Smooth muscle cell of the brain vasculature (primary cell): ENCODE results near the gene CEP112.

Experiments
- DNase-seq: peaks from one replicate; pipeline ENCODE4 v3.0.0-alpha.2; 2012; ENCODE audit warnings: low read depth, low spot score

The CEP112 gene

DNA sequence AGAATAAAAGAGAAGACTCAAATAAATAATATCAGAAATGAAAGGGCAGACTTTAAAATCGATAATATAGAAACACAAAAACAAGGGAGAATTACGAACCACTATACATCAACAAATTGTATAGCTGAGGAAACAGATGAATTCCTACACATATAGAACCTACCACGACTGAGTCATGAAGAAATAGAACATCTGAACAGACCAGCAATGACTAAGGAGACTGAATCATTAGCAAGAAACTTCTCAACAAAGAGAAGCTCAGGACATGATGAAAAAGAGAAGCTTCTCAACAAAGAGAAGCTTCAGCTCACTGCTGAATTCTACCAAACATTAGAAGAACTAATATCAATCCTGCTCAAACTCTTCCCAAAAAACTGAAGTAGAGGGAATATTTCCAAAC is 255.9 kb downstream of the CEP112 start:
- DNase-seq = no peak

DNA sequence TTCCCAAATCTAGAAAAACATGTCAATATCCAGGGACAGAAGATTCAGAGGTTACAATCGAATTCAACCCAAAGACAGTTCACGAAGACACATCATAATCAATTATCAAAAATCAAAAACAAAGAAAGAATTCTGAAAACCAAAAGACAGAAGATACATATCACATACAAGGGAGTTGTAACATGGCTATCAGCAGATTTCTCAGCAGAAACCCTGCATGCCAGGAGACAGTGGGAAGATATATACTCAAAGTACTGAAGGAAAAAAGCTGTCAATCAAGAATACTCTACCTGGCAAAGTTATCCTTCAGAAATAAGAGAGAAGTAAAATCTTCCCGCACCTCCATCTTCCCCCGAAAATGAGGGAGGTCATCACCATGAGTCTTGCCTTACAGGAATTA is 258.6 kb downstream of the CEP112 start:
- no peak for DNase-seq

DNA sequence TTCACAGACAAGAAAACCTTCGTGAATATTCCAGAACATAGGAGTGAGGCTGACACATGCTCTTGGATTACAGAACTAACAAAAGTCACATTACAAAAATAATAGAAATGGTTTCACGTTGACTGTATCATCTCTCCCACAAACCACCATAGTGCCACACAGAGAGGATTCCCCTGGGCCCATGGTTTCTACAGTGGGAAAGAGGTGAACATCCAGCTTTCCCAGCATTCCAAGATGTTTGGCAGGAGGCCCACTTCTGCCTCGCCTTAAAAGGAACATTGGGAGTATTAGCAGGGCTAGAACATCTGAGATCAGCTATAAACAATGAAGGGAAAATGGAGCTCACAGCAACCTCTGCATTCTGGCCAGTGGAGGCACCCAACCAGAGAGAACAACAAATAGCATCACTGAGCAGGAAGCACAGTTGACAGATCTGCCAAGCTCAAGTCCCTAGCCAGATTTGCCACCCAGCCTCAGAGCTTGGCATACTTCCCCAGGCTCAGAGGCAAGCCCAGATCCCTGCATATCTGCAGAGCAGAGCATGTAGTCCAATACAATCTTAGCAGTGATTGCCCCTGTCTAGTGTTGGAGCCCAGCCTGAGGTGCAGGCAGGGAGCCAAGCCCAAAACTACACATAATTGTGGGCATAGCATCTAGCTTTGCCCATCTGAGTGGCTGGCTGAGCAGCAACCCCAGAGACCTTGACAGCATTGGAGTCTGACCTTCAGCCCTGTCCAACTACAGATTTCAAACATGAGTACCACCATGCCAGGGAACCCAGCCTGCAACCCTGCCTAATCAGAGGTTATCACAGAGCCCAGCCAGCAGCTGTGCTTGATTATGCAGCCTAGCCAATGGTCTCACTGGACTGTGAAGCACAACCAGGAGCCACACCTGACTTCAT is 260.4 kb downstream of the CEP112 start:
- no peak for DNase-seq

DNA sequence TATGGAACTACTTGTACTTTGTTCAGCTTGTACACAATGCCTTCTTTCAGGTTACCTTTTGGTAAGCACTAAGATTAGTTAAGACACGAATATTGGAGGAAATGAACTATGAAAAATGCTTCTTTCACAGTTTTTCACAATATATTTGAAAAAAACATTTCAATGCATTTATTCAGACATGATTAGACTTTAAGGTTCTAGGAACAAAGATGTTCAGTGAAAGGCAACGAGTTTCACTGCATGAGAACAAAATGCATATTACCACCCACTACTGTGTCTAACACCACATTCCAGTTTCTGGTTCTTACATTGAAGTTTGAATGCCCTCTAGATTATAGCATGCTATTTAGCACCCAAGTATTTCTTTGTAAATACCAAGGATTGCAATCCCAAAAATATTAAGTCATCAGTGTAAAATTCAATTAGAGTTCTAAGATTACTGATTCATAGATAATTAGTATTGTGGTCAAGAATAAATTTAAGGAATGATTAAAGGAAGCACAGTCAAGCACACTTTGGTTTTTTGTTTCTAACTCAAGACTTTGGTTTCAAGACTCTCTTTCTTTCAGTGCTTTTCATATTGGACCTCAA is 261.7 kb downstream of the CEP112 start:
- DNase-seq = no peak

DNA sequence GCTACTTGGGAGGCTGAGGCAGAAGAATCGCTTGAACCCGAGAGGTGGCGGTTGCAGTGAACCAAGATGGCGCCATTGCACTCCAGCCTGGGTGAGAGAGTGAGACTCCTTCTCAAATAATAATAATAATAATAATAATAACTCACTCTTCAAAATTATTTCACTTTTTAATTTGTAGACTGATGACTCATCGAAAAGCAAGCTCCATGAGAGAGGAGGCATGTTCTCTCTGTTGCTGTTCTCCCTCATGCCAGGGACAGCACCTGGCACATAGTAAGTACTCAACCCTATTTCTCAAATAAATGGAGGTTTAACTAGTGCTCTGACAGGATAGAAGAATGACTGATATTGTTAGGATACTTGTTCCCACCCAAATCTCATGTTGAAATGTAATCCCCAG is 265.3 kb downstream of the CEP112 start:
- no peak for DNase-seq

DNA sequence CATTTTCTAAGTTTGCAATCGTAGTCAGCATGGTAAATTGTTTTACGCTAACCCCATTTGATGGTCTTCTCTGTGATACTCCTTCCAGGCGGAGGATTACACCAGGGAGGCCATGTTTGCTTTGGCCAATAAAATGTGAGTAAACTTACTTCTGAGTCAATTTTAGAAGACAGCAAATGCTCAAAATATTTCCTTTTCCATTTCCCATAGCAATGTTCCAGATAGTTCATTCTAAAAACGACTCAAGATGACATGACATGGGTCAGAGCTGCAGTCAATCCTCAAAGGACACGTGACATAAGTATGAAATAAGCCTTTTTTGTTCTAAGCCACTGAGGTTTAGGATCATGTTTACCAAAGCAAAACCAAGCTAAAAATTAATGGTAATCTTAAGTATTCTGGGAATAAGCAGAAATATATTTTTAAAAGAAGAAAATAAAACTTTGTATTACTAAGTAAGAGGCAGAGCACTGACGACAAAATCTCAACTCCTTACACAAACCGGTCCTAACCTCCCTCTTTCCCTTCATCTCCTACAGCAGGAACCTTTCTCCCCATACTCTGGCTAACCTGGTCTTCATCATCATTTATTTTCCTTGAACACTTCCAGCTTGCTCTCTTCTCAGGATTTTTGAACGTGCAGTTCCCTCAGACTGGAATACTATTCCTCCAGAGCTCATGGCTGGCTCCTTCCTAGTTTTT is 266.2 kb downstream of the CEP112 start:
- no peak for DNase-seq

DNA sequence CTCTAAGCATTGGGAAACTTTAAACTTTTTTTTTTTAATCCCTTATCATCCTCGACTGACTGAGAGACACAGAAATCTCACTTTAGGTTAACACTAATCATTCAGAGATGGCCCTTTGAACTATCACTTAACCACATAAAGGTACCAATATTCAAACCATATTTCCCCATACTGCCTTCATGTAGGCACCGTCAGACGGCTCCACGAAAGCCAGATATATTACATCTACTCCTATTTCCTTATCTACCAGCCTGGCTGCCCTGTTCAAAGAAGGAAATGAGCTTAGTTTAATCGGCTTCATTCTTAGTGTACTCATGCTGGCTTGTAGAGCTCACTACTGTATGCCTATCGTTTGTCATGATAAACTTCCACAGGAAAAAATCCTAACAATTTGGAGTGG is 270.9 kb downstream of the CEP112 start:
- DNase-seq = no peak

DNA sequence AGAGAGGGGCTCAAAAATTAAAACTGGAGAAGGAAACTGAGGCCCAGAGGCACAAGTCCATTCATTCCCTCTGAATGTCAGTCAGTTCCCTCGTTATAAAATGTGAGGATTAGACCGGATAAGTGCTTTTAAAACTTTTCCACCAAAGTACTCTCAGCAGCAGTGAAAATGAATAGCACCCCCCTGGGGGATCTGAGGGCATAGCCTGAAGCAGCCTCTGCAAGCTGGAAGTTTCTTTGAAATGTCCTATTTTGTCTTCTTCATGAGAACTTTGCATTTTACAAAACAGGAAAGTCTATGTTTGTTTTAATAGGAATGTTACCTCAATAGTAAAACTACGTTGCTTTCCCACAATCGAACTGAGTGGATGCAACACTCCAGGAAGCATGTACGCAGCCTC is 273.0 kb downstream of the CEP112 start:
- no peak for DNase-seq

DNA sequence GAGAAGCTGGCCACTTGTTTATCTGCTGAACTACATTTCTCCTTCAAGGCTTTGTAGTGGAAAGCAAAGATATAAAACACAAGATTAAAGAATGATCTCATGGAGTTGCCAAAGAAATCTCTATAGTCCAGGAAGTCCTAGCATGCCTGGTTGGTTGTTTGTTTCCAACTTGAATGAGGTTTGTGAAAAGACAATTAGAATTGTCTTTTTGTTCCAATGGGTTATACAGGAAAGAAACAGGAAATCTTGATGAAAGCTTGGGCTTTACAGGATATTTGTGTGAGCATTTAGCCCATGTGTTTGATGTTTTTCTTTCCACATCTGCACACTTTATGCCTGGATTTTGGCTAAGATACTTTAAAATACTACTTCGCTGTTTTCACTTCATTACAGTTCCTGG is 273.4 kb downstream of the CEP112 start:
- DNase-seq = no peak

DNA sequence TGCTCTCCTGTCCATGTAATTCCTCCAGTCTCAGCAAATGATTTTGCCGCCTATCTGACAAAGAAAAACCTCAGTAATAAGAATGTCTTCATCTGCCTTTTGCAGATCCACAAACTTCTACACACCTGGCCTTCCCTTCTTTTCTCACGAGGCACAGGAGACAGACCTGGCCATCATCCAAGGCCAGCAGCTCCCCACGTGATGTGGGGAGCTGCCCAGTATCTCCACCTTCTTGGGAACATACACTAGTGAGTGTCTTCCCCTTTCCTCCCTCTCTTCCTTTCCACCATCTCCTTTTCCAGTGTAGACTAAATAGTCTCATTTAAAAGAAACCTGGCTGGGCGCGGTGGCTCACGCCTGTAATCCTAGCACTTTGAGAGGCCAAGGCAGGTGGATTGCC is 274.4 kb downstream of the CEP112 start:
- DNase-seq = no peak

DNA sequence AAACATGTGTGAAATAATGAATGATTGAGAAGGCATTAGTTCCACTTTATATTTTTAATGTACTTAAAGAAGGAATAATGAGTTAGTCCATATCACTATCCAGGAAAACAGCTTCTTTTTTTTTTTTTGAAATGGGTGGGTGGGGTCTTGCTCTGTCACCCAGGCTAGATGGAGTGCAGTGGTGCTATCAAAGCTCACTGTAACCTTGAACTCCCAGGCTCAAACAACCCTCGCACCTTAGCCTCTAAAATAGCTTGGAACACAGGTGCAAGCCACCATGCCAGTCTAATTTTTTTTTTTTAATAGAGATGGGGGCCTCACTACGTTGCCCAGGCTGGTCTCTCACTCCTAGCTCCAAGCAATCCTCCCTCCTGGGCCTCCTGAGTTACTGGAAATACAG is 275.5 kb downstream of the CEP112 start:
- DNase-seq = no peak

DNA sequence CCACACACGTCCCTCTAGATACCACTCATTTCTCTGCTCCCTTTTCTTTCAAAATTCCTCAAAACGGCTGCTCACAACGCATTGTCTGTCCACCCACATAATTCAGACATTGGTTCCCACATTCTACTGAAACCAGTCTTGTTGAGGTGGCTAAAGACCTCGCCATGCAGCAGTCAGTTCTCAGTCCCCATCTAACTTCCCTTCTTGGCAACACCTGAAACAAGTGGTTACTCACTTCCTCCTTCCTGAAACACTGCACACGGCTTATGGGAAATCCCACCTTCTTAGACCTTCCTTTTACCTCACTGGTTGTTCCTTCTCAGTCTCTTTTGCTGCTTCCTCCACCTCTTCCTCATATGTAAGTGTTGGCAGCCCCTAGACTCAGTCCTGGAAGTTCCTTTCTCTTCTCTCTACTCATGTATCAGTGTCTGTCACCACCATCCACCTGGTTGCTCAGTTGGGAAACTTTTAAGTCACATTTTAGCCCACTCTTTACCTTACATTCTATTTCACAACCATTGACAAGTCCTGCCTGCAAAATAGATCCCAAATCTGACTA is 277.1 kb downstream of the CEP112 start:
- no peak for DNase-seq

DNA sequence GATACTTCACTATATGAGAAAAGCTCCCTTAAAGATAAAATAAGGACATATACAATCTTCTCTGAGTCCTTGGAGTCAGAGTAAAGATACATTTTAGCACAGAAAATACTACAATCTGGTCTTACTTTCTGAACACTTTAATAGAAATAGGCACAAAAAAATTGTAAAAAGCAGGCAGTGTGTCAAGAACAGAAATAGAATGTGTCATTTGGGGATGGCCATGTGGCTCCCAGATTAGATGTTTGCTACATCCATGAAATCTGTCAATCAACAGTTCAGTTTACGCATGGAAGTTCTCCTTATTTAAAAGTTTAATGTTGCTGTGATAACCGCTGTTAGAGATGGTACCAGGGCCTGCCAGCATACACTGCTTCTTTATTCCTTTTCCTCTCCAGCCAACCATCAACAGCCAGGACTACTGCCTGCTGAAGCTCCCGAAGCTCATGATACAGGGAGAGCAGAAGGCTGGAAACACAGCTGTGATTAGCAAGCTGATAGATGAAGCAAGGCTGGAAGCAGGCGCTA is 278.5 kb downstream of the CEP112 start:
- no peak for DNase-seq

DNA sequence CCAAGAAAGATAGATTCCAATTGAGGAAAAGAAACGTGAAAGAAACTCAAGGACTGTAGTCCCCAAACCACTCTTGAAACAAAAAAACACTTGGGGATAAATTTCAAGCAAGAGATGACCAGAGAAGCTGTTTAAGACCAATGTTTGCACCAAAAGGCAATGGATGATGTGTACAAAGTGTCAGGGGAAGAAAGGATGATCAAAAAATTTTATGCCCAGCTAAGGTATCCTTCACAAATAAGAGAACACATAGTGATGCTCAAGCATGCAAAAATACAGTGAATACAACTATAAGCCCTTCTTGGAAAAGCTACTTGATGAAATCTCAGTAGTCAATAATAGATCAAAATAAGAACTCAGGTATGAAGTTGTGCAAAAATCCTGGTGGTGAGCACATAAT is 281.1 kb downstream of the CEP112 start:
- no peak for DNase-seq

DNA sequence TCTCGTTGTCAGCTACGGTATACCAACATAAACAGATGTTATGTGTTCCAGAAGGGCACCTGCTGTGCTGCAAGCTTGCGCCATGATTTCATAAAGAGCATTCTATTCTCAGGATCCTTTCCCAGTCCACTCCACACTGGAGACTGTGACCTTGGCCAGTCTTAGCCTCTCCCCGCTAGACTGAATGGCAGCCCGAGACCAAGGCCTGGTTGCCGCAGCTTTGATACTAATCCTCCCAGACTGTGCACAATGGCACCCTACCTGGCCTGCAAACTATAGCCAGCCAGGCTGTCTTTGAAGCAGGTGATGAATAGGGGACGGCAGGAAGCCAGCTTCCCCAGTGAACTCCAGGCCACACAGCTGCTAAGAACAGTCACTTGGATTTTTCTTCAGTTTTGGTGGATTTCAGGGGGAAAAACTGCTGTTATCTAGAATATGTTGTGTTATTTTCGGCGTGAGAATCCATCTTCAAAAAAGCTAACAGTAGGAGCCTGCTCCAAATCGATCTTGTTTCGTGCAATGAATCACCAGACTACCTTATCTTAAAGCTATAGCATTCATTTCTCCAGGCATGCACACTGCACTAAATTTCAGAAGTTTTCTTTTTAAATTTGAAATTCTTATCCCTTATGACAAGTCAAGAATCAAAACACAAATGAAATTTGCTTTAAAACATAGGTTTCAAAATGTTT is 289.0 kb downstream of the CEP112 start:
- peak; percentile 66 for DNase-seq

DNA sequence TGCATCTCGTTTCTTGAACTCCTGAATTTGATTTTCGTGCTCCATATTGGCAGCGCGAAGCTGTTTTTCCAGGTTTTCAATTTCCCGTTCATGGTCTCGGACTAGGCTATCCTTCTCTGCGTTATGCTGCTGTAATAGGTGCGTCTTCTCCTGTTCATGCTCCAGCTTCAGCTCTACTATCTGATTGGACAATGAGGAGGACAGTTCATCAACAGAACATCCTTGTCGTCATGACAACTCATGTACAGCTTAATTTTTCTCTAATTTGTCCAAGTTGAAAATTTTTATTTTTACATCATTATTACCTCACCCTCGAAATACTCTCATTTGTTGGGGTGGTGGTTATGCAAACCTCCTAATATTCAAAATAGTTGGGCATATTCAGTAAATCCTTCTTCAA is 289.8 kb downstream of the CEP112 start:
- no peak for DNase-seq

DNA sequence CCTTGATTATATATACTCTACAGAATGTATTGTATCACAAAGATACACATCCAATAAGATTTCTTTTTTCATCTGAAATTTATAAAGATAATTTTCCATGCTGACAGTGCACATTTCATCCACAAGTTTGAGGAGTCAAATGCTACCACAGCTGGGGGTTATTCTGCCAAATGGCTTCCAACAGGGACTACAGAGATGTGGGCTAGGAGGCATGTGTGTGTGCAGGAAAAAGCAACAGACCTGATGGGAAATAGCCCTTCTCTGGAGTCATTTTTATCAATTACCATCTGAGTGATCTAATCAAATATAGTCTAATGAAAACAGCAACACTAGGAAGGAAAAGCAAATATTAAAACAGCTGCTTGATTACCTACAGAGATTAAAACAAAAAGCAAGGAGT is 290.5 kb downstream of the CEP112 start:
- DNase-seq = peak; percentile 70

DNA sequence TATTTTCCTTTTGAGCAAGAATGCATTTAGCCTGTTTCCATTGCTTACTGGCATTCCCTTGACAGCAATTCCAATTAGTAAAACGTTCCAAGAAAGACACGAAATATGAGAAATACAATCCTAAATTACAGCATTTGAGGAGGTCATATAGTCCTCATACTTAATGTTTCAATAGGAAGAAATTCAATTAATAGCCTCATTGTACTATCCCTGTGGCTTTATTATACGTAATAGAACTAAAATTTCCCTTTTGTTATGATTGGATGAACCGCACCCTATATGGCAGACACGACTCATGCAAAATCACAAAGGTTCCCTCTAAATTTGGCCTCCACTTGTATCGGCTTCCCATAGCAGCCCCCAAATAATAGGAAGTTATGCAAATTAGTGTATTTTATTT is 291.7 kb downstream of the CEP112 start:
- no peak for DNase-seq

DNA sequence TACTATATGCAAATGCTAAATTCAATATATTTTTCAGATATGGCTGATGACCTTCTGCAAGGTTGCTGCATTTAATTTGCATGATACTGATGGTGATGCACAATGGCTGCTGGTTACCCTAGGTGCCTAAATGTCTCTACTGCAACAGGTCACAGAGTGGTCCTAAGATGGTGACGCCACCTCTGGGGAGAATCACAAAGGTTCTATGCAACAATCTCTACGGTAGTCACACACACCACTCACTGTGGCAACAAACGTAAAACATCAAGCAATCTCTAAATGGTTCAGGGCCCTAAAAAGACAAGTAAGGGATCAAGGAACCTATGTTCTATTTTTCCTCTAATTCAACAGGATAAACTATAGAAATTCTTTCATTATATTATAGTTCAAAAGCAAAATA is 293.3 kb downstream of the CEP112 start:
- DNase-seq = no peak

DNA sequence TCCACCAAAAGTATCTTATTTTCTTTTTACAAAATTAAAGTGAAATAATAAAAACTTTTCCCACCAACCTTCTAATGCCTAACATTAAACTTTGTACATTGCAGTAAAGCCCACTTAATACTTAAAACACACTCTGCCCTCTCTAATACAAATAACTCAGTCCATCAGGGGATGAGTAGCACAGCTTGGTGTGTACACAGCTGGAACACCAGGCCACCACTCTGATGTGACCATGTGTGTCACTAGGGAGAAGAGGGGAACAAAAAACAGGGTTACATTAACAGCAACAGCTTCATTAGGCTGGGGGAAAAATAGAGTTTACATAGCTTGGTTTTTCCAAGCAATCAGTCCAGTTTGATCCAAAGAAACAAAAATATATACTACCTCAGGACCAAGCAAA is 295.0 kb downstream of the CEP112 start:
- DNase-seq = no peak

DNA sequence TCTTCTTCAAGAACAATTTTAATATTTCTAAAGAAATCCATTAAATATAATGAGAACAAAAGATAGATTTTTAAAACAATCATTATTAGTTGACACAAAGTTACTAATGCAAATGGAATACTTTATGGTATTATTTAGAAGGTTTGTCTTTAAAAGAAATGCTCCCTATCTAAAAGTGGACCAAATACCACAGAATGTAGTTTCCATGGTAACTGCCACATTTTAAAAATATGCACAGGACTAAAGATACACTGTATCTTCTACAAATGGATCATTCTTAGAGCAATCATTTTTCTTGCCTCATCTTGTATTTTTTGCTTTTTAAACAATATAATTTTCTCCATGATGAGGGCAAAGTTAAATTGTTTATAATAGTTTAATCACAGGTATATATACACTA is 296.0 kb downstream of the CEP112 start:
- DNase-seq = no peak
